ENCODE results near the gene MED27.

GRCh38 chr9:132020820-132021510, 58.7 kb downstream of the MED27 start:
- TF ChIP-seq CTCF (IDR thresholded peaks at IDR 0.05) (no peak), POLR2A (IDR thresholded peaks at IDR 0.05) (no peak), POLR2AphosphoS5 (IDR thresholded peaks at IDR 0.05) (no peak)
